Measurements from ENCODE around the gene GAL3ST3. TPM values are rescaled to one million over a fixed set of nuclear protein-coding genes. Genes with fewer than 3 reads are reported as not detected.

The GAL3ST3 gene
- total and polyA plus RNA-seq, 7 donors: 0.03 to 0.36 TPM; not detected in 5

DNA sequence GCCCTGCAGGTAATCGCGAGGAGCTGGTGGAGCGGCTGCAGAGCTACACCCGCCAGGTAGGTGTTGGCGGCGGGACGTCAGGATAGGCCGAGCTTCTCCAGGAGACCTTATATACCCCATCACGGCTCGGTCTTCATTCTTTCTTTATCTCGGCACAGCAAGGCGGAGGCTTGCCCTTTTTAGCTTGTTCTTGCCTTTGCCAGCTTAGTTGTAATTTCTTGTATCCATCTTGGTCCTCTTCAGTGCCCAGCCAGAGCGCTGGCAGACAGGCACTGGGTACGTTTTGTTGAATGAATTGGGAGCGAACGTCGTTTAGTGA, 3.7 kb upstream of the GAL3ST3 start:
- Histone ChIP-seq H3K27ac (peak overlapping the region; percentile 84), H3K9me3 (no peaks in the 10 kb centered on the region), H3K36me3 (ENCODE audit: insufficient read depth in 1 of 2, low read depth in 1 of 2) (peaks cover 0 to 45% of the 10 kb centered on the region in 2 donors), H3K4me3 (peak overlapping the region; percentile 94), H3K27me3 (ENCODE audit: insufficient read depth in 3 of 3, low read length in 2 of 3) (peaks cover 0 to 7% (median 4%) of the 10 kb centered on the region in 3 donors), H3K4me1 (peaks cover 5% of the 10 kb centered on the region)
- DNase-seq (no peak), ATAC-seq (peak in 1 of 4 donors; percentile 0)
- 1% methylated on average over 17 of the region's 17 CpGs for WGBS, 3 donors
- intact Hi-C loops (cut with DNase I): no loop called here
- TF ChIP-seq, protein P1, sequence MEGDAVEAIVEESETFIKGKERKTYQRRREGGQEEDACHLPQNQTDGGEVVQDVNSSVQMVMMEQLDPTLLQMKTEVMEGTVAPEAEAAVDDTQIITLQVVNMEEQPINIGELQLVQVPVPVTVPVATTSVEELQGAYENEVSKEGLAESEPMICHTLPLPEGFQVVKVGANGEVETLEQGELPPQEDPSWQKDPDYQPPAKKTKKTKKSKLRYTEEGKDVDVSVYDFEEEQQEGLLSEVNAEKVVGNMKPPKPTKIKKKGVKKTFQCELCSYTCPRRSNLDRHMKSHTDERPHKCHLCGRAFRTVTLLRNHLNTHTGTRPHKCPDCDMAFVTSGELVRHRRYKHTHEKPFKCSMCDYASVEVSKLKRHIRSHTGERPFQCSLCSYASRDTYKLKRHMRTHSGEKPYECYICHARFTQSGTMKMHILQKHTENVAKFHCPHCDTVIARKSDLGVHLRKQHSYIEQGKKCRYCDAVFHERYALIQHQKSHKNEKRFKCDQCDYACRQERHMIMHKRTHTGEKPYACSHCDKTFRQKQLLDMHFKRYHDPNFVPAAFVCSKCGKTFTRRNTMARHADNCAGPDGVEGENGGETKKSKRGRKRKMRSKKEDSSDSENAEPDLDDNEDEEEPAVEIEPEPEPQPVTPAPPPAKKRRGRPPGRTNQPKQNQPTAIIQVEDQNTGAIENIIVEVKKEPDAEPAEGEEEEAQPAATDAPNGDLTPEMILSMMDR (IDR thresholded peaks at IDR 0.05): no peak

DNA sequence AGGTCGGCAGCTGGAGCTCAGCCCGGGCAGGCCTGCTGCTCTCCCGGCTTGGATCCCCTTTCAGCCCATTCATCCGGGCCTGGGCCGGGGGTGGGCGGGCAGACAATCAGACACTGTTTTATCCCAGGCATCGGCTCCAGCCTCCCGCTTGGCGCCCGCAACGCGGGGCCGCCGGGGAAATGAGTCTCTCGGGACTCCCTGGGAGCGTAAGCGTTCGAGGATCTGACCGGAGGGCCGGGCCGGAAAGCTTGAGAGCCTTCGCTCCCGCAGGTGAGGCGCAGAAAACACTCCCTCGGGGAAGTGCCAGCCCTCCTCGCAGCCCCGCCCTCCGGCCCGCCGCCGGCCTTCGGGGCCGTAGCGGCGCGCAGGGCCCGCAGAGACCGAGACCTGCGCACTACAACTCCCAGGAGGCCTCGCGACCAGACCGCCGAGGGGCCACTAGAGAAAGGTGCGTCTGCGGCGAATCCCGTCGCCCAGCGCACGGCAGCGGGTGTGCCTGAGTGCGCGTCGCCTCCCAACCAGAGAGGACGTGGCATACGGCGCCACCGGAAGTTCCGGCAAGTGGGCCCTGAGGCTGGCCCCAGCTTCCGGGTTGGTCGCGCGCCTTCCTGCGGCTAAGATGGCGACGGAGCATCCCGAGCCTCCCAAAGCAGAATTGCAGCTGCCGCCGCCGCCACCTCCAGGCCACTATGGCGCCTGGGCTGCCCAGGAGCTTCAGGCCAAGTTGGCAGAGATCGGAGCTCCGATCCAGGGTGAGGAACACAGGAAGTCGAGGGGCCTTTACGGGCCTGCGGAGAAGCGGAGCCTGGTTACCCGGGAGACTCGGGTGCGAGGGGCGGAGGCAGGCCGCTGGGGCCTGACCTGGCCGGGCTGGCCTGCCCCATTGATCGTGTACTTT, 3.1 kb upstream of the GAL3ST3 start, which contains the start of gene SF3B2:
Gene SF3B2 (plus strand): TSS at position 599 of the 898 bp plus-strand sequence. CDS start 21 bp downstream, at position 620.
- 0% methylated on average over 76 to 84 of the region's 84 CpGs for WGBS, 3 donors
- Histone ChIP-seq H3K27me3 (ENCODE audit: insufficient read depth in 3 of 3, low read length in 2 of 3) (peaks cover 0 to 7% (median 4%) of the 10 kb centered on the region in 3 donors), H3K36me3 (ENCODE audit: insufficient read depth in 1 of 2, low read depth in 1 of 2) (peaks cover 0 to 39% of the 10 kb centered on the region in 2 donors), H3K27ac (peak within 1 kb of the TSS; percentile 84), H3K4me1 (peaks cover 5% of the 10 kb centered on the region), H3K9me3 (no peaks in the 10 kb centered on the region), H3K4me3 (peak within 1 kb of the TSS; percentile 94)
- TF ChIP-seq, protein P1 (IDR thresholded peaks at IDR 0.05): no peak
- intact Hi-C loops (cut with DNase I): no loop called here
- DNase-seq: peak; percentile 98 to 99
- peak; percentile 99 for ATAC-seq

DNA sequence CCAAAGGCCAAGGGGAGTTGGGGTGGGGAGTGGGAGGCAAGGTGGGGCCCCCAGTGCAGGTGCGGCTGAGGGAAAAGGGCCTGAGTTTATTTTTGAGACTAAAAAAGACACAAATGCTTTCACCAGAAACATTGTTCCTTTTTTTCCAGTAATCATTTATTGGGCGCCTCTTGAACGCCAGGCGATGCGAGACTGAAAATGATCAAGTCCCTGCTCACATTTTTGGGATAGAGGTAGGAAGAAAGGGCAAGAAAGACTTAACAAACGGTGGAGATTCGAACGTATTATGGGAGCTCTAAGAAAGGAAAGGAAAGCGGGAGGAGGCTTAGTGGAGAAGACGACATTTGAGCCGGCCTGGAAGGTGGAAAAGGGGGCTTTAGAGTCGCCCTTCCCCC, 2.4 kb upstream of the GAL3ST3 start:
- H3K4me1 ChIP-seq: peaks cover 5% of the 10 kb centered on the region

DNA sequence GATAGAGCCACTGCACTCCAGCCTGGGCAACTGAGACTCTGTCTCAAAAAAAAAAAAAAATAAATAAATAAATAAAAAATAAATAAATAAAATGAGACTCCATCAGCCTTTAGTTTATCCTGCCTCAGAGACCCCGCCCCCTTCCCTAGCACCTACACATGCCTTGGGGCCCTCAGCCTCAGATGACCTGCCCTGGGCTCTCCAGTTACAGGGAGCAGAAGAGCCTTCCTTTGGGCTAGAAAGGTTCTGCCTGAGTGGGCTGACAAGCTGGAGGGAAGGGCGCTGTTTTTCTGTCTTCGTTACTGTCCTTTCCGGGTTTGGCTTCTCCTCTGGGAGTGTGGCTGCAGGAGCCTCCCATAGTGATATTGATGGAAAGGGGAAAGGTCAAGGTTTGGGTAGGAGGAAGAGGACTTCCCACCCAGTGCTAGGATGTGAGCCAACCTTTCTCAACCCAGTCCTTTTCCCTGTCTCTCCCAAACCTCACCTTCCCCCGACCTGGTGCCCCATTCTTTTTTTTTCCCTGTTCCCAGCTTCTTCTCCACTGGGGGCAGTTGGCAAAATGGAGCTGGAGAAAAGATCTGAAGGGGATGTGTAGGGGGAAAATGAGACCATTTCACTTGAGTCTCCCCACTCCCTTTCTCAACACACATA, 1.7 kb upstream of the GAL3ST3 start:
- ATAC-seq (no peak), DNase-seq (no peak)
- H3K4me3 ChIP-seq: no peak overlapping the region
- H3K4me1 ChIP-seq: peaks cover 5% of the 10 kb centered on the region
- H3K9me3 ChIP-seq: no peaks in the 10 kb centered on the region
- TF ChIP-seq, protein P1 (IDR thresholded peaks at IDR 0.05): no peak
- intact Hi-C loops (cut with DNase I): no loop called here
- WGBS, 3 donors: 80 to 85% (median 83%) methylated on average over 5 of the region's 5 CpGs
- peaks cover 0 to 7% (median 4%) of the 10 kb centered on the region in 3 donors for H3K27me3 ChIP-seq (ENCODE audit: insufficient read depth in 3 of 3, low read length in 2 of 3)
- H3K27ac ChIP-seq: peak overlapping the region; percentile 84
- peaks cover 0 to 26% of the 10 kb centered on the region in 2 donors for H3K36me3 ChIP-seq (ENCODE audit: insufficient read depth in 1 of 2, low read depth in 1 of 2)

More for the DNA sequence above, 2.4 kb upstream of the GAL3ST3 start:
- Histone ChIP-seq H3K36me3 (ENCODE audit: insufficient read depth in 1 of 2, low read depth in 1 of 2) (peaks cover 0 to 33% of the 10 kb centered on the region in 2 donors), H3K9me3 (no peaks in the 10 kb centered on the region), H3K27ac (peak overlapping the region; percentile 84), H3K4me3 (peak overlapping the region; percentile 94), H3K27me3 (ENCODE audit: insufficient read depth in 3 of 3, low read length in 2 of 3) (peaks cover 0 to 7% (median 4%) of the 10 kb centered on the region in 3 donors)
- intact Hi-C loops (cut with DNase I): no loop called here
- DNase-seq (no peak), ATAC-seq (no peak)
- 23 to 26% (median 25%) methylated on average over 12 of the region's 12 CpGs for WGBS, 3 donors
- TF ChIP-seq, protein P1 (IDR thresholded peaks at IDR 0.05): no peak
